GM19463 (cell line): ENCODE data around the gene MXRA7.
"Not testable (repeated sequence)": the region's sequence is repeated elsewhere in the genome, so short reads cannot be mapped to it uniquely, and the experiment has no call there.

Experiments used
- ATAC-seq: cut with Tn5 transposase; IDR thresholded peaks from one replicate; pipeline ENCODE4 v1.9.1; 2021; ENCODE audit warnings: mild to moderate bottlenecking, moderate library complexity; ENCODE audit not compliant: unreplicated experiment

MXRA7 gene

GRCh38 chr17:76735586-76736348 is 25.0 kb upstream of the MXRA7 start:
- ATAC-seq, result no peak

DNA sequence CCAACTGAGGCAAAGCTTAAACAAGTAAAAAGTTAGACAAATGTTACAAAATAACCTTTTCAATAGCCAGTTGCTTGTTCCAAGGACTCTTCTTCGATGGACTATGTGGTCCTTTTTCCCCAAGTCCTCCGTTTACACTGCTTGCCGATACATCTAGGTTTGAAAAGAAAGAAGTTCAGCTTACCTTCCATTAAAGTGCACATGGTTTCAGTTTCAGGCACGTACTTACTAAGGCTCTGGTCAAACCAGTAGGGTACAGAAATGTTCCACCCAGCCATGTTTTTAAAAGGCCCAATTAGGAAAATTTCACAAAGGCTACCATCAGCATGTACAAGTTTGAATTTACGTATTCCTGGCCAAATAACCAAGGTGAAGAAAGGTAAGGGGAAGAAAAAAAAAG is 24.2 kb upstream of the MXRA7 start:
- ATAC-seq, result no peak

GRCh38 chr17:76734080-76734840 is 23.5 kb upstream of the MXRA7 start:
- no peak for ATAC-seq

DNA sequence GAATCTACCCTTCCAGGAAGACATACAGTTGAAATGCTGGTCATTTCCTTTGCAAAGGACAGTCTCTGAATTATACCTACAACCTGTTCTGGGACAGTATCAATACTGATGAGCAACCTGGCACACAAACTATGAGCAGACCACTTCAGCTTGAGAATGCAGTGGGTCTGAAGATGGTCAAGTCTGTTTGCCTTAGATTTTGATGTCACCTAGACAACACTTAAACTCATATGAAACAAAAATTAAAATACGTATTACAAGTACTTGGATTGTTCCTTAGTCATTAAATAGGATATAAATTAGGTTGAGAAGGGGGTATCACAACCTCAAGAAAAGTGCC is 22.8 kb upstream of the MXRA7 start:
- ATAC-seq, result no peak

DNA sequence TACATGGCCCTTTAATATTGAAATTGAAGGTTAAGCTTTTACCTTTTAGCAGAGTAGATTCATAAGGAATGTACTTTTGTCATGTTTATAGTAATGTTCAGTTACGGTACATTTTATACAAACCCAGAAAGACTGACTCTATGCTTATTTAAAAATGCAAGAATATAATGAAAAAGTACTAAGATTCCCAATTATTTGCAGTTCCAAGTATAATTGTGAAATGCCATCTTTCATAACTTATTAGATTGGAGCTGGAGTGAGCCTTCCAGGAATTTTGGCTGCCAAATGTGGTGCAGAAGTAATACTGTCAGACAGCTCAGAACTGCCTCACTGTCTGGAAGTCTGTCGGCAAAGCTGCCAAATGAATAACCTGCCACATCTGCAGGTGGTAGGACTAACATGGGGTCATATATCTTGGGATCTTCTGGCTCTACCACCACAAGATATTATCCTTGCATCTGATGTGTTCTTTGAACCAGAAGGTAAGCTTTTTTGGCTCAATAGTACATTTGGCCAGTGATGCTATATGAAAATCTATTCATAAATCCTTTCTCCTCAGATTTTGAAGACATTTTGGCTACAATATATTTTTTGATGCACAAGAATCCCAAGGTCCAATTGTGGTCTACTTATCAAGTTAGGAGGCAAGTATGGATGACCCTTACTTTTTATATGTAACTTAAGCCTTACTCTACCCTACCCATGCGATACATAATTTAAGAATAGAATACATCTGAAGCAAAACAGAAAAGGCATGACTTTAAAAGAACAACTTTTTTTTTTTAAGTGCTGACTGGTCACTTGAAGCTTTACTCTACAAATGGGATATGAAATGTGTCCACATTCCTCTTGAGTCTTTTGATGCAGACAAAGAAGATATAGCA is 22.2 kb upstream of the MXRA7 start:
- no peak for ATAC-seq

GRCh38 chr17:76731800-76732733 is 21.3 kb upstream of the MXRA7 start:
- not testable (repeated sequence) for ATAC-seq

- ATAC-seq, result no peak
These were observed 17.1 kb upstream of the MXRA7 start for GRCh38 chr17:76727745-76728456.

DNA sequence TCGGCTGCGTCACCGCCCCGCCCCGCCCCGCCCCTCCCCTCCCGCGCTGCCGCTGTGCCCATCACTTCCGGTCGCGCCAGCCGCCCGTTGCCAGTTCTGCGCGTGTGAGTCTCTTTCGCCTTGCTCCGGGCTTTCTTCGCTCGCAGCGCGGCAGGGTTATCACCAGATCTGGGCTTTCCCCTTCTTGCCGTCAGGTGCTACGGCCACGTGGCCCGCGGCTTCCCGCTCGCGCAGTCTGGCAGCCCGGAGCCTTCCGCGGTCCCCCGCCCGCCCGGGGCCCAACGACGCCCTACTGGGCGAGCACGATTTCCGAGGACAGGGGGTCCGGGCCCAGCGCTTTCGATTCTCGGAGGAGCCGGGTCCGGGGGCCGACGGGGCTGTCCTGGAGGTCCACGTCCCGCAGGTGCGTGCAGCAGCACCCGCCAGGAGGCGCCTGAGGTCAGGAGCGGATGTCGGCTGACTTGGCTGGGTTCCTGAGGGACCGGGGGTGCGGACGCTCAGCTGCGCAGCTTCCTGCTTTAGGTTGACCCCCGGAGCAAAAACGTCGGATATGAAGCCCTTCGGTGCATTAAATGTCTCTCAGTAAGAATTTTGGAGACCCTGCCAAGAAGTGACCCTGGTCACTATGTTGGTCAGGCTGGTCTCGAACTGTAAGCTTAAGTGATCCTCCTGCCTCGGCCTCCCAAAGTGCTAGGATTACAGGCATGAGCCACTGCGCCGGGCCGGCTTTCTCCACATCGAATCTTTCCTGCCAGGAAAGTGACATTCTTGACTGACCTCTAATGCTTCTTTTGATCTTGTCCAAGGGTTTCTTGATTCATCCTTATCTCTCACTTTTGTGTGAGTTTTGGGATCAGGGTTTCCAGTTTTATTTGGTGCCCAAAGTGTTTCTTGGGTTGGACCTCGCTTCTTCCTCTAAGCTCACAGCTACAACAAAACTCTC is 16.3 kb upstream of the MXRA7 start, which contains the start of gene METTL23:
METTL23 (plus strand) TSS at position 64 of the 943 bp plus-strand sequence. CDS start 2,872 bp downstream, outside the sequence.
- ATAC-seq, result peak; percentile 40

DNA sequence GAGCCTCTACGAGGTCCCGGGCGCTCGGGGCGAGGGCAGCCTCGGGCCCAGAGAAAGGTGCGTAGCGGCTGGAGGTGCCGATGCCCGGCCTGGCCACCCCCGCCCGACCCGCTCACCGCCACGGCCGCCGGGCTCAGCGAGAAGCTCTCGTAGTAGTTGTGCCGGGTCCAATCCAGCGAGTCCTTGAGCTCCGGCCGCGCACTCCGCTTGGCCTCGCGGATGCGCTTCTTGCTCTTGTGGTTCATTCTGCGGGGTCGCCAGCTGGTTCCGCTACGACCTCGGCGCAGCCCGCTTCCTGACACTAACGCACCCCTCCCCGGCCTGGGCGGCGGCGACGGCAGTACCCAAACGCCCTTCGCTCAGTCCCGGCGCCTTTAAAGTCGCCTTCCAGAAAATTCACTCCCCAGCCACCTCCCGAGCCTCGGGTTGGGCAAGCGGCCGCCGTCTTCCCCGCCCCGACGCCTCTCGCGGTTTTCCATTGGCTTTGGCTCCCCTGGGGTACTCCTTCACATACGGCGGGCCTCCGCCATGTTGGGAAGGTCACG is 15.5 kb upstream of the MXRA7 start, which contains the start of gene JMJD6:
JMJD6 (minus strand) TSS at position 376 of the 545 bp plus-strand sequence; CDS start at position 245, 131 bp downstream.
- peak; percentile 76 for ATAC-seq

- ATAC-seq, result peak; percentile 15
These were observed 14.9 kb upstream of the MXRA7 start for GRCh38 chr17:76725580-76726230.

DNA sequence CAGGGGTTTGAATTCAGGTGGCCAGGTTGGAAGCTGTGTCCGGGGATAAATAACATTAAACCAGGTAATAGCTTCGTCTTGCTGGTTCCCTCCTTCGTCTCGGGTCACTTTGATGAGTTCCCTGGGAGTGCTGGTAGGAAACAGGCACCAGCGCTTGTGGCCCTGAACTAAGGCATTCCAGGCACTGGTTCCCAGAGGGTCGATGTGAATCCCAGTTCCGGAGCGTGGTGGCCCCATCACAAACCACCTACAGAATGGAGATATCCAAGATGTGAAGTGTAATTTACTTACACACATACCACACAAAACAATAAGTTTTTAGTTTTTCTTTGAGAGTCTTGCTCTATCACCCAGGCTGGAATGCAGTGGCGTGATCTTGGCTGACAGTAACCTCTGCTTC is 13.0 kb upstream of the MXRA7 start:
- no peak for ATAC-seq

GRCh38 chr17:76722977-76723376 is 12.2 kb upstream of the MXRA7 start:
- not testable (repeated sequence) for ATAC-seq

DNA sequence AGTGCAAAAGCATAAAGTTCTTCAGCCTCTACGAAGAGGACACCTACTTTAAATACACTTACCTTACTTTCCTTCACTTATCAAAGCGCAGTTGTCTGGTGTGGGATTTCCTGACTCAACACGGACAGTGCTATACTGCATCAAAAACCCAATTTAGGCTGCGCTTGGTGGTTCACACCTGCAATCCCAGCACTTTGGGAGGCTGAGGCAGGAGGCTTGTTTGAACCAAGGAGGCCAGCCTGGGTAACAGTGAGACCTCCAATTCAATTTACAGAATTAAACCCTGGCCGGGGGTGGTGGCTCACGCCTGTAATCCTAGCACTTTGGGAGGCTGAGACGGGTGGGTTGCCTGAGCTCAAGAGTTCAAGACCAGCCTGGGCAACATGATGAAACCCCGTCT is 11.5 kb upstream of the MXRA7 start:
- ATAC-seq, result no peak

- ATAC-seq, result no peak
These were observed 10.7 kb upstream of the MXRA7 start for GRCh38 chr17:76721463-76721862.

GRCh38 chr17:76720941-76721340 is 10.2 kb upstream of the MXRA7 start:
- no peak for ATAC-seq

DNA sequence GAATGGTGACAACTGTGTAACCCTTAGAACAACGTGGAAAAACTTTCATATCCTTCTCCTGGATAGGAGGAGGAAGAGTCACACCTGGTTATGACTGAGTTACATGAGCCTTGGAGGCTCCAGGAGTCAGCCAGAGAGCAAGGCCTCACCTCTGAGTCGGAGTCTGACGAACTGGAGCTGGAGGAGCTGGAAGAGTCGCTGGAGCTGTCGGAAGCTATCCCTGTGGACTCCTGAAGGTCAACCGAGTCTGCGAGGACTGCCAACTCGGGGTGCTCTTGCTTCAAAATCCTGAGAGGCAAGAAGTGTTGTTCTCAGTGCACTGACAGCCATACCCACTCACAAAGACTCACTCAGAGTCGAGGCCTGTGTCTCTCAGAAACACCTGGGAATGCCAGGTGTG is 9.4 kb upstream of the MXRA7 start:
- ATAC-seq, result no peak

DNA sequence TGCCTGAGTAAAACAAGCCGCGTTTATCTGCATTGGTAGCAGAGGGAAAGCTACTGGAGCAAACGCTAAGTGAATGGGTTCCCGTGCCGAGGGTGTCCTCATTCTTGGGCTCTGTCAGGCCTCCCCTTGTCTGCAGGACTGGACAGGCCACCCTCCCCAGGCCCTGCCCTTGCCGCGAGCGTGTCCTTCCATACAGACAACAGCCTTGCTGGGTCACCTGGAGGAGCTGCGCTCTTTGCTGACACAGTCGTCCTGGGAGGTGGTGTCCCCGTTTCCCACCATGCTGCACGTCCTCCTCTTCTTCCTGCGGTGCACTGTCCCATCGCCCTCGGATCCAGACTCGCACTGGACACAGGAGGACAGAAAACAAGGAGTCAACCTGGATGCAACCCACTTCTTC is 7.8 kb upstream of the MXRA7 start:
- no peak for ATAC-seq

DNA sequence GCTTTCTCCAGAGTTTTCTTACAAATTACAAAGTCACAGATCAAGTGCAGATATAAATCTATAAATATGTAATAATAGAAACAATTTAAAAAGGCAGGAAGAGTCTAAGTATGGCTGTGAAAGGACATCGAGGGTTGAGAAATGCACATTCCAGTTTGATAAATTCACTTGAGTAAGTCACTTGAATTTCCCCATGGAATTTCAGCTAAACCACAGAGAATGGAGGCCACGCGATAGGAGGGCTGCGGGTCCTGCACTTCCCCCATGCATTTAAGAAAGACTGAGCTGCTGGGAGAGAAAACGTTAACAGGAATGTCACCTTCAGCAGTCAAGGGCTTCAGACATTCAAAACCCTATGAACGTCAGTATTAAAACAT is 6.1 kb upstream of the MXRA7 start:
- no peak for ATAC-seq
